ENCODE results near the gene SAMD8. TPM values are rescaled to one million over a fixed set of nuclear protein-coding genes. Genes with fewer than 3 reads are reported as not detected.
A peak's percentile ranks its signal among the peaks of the same experiment; 100 is the strongest.

The SAMD8 gene
- total and polyA plus RNA-seq, 10 of the 15 experiments (the other 5 are each of a cell fraction or from before 2014, with no cell fraction given), result 2.8 to 26.0 (median 9.3) TPM

GRCh38 chr10:75110006-75110632 is 1.3 kb upstream of the SAMD8 start (continued):
- no peak for TF ChIP-seq WRNIP1 (IDR thresholded peaks at IDR 0.05; ENCODE audit: borderline replicate concordance, low read depth, low read length)
- no peak for TF ChIP-seq TCF12 (IDR thresholded peaks at IDR 0.05; ENCODE audit: low read depth, low read length)
- TF ChIP-seq CBX3 (IDR thresholded peaks at IDR 0.05; ENCODE audit: borderline replicate concordance, low read depth), result no peak
- no peak for TF ChIP-seq ZBTB4 (CRISPR knock-in tag; IDR thresholded peaks at IDR 0.05)

- DNase-seq (ENCODE audit: low read depth, low spot score), result peak; percentile 30
- BruUV-seq (replicated peaks), result no TSS peak
- TF ChIP-seq RFX5 (IDR thresholded peaks at IDR 0.05; ENCODE audit: low read depth, low read length) (no peak), SKIL (IDR thresholded peaks at IDR 0.05; ENCODE audit: low read depth, poor library complexity, severe bottlenecking) (peak; percentile 36), SMC3 (IDR thresholded peaks at IDR 0.05; ENCODE audit: borderline replicate concordance, low read length) (0 out of 2 replicates have a peak, but pooled peaks have one; percentile 5), NFYA (IDR thresholded peaks at IDR 0.05; ENCODE audit: borderline replicate concordance, low read depth, low read length) (no peak), SIN3A (IDR thresholded peaks at IDR 0.05; ENCODE audit: low read depth, low read length) (no peak; the same call in 1 of the 2 replicates), EED (IDR thresholded peaks at IDR 0.05; ENCODE audit: low read depth) (peak; percentile 72), IKZF1 (conservative IDR thresholded peaks at IDR 0.05) (peak; percentile 80), RELB (IDR thresholded peaks at IDR 0.05; ENCODE audit: low read depth) (0 out of 2 replicates have a peak, but pooled peaks have one; percentile 41), ZNF384 (IDR thresholded peaks at IDR 0.05; ENCODE audit: borderline replicate concordance, low read depth, low read length) (no peak)
Measured at GRCh38 chr10:75111907-75112679, 637 bp downstream of the SAMD8 start.

More at GRCh38 chr10:75111907-75112679, 637 bp downstream of the SAMD8 start:
- Histone ChIP-seq H2AFZ (ENCODE audit: control insufficient read depth, low read depth, low read length) (peak overlapping the region; percentile 83), H3K27ac (ENCODE audit: control insufficient read depth, insufficient read depth) (peak overlapping the region; percentile 81), H3K4me2 (ENCODE audit: control insufficient read depth, insufficient read depth) (peak overlapping the region; percentile 96), H3K9me3 (replicated peaks; ENCODE audit: control insufficient read depth, insufficient read depth, low read length) (no peaks in the 10 kb centered on the region), H3K79me2 (ENCODE audit: control insufficient read depth, insufficient read depth, low read length) (peaks cover 54% of the 10 kb centered on the region), H4K20me1 (ENCODE audit: control insufficient read depth, insufficient read depth) (no peaks in the 10 kb centered on the region), H3K27me3 (replicated peaks in 1 of 2; ENCODE audit: control insufficient read depth in 2 of 2, insufficient read depth in 2 of 2, low read length in 1 of 2) (no peaks in the 10 kb centered on the region), H3K36me3 (ENCODE audit: control insufficient read depth in 2 of 2, insufficient read depth in 2 of 2, low read length in 1 of 2) (peaks cover 0 to 5% of the 10 kb centered on the region in 2 experiments; a peak in 1 of 4 replicates), H3K4me3 (peak overlapping the region; percentile 94), H3K4me1 (ENCODE audit: control insufficient read depth, insufficient read depth, low read length) (peaks cover 11% of the 10 kb centered on the region), H3K9ac (ENCODE audit: control insufficient read depth, insufficient read depth, low read length) (peak overlapping the region; percentile 91)
- CTCF ChIA-PET, result interaction anchor here (0.7 to 1.7 kb wide), 6 partner anchors 9 to 868 kb away, joined by 3 to 4 read pairs (median 4); no protein-coding TSS in a partner anchor
- ATAC-seq (peak; percentile 60), FAIRE-seq (peak; percentile 90)
- 0% methylated on average over 19 of the region's 23 CpGs for WGBS (ENCODE audit: insufficient coverage, insufficient replicate concordance, low lambda C conversion rate, missing lambda C conversion rate)
- in situ Hi-C loops (cut with MboI) (loop anchor here (5.0 kb wide), 1 partner anchor 120 kb away; no protein-coding TSS in a partner anchor), intact Hi-C loops (cut with micrococcal nuclease; ENCODE audit: unreplicated experiment) (loop anchor here (1.0 to 2.0 kb wide), 2 partner anchors 55 to 124 kb away; no protein-coding TSS in a partner anchor)
- SMC1A ChIA-PET (ENCODE audit: uncharacterized antibody, unreplicated experiment), result interaction anchor here (0.7 to 3.2 kb wide), 4 partner anchors 17 to 123 kb away, joined by 3 to 17 read pairs (median 7); partner anchors contain the start of gene COMTD1
- RAD21 ChIA-PET (ENCODE audit: unreplicated experiment), result interaction anchor here (0.8 to 1.7 kb wide), 5 partner anchors 17 to 212 kb away, joined by 3 to 4 read pairs (median 3); no protein-coding TSS in a partner anchor
- POLR2A ChIA-PET, result interaction anchor here (0.6 to 3.2 kb wide), 5 partner anchors 17 to 123 kb away, joined by 3 to 10 read pairs (median 4); partner anchors contain the start of gene COMTD1

All from GM12878 (cell line).